Nasal cavity respiratory epithelium epithelial cell of viscerocranial mucosa (primary cell): ENCODE measurements around the gene KRT12. TPM values are rescaled to one million over a fixed set of nuclear protein-coding genes. Genes with fewer than 3 reads are reported as not detected.

Experiments
- total RNA-seq: library from RNA; depleted of rRNA; stranded (reverse); fragments of >200 nt; gene quantifications from 2 replicates; pipeline ENCODE4 v1.2.3, GENCODE V29; 2014

KRT12 gene
- not detected in 2 replicates for total RNA-seq

DNA sequence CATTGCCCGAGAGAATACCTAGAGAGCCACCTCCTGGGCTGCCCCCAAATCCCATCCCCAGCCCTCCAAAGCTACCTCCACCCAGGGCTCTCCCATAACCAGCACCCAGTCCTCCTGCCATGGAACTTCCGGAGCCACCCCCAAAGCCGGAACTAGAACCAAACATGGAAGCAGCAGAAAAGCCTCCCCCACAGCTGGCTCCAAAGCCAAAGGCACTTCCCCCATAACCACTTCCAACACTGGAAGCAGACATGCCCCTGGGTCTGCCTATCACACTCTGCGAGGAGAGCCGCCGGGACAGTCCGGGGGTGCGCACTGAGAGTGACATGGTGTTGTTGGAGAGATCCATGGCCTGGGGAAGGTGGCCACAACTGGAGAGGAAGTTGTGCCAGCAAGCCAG lies at the start of gene KRT12:
TSS of gene KRT12 (minus strand) at position 386 of the 400 bp plus-strand sequence. CDS start at position 349, 37 bp downstream.

GRCh38 chr17:40884708-40885512 lies 17.9 kb upstream of the KRT12 start, which contains the start of gene KRT20:
Gene KRT20 (minus strand): TSS chr17:40885242. CDS start chr17:40885185, 57 bp downstream.

DNA sequence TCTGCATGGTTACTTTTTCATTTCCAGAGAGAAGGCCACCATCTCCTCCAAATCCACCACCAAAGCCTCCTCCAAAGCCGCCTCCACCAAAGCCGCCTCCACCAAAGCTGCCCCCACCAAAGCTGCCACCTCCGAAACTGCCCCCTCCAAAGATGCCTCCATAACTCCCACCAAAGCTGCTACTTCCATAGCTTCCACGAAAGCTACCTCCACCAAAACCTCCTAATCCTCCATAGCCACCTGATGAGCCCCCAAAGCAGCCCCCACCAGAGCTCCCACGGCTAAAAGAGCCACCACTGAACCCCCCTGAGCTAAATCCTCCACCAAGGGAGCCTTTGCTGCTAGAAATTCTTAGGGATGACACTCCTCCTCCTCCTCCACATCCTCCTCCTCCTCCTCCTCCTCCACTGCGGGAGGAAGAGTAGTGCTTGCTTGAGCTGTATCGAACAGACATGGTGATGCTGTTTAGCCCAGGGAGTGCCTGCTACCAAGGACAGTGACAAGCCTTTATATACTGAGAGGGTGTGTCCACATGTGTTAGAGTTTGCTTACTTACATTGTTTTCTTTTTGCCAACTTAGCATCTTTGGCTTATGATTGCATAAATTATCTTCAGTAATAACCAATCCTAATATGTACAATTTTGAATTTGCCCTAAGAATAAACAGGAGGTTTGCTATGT lies 44.8 kb downstream of the KRT12 start, which contains the start of gene KRT10:
TSS of gene KRT10 (minus strand) at position 483 of the 681 bp plus-strand sequence. CDS start at position 454, 29 bp downstream.

Other genes starting within 250 kb of the KRT12 start
- 59.5 and 89.9 TPM in 2 replicates for gene SMARCE1, start 219.4 kb downstream of the KRT12 start, total RNA-seq
- under 0.01 TPM in 1 of 2 replicates, not detected in the other for gene KRT222, start 202.0 kb downstream of the KRT12 start, total RNA-seq
- gene KRT24, start 163.5 kb downstream of the KRT12 start, total RNA-seq = 3.4 TPM in 1 of 2 replicates, not detected in the other
- not detected in 2 replicates for gene KRT25, start 111.9 kb downstream of the KRT12 start, total RNA-seq
- not detected in 2 replicates for gene KRT26, start 95.0 kb downstream of the KRT12 start, total RNA-seq
- gene KRT27, start 84.7 kb downstream of the KRT12 start, total RNA-seq = not detected in 2 replicates
- not detected in 2 replicates for gene KRT28, start 67.3 kb downstream of the KRT12 start, total RNA-seq
- gene KRT10, start 44.6 kb downstream of the KRT12 start, total RNA-seq = 5.9 and 8.5 TPM in 2 replicates
- gene KRT20, start 18.0 kb upstream of the KRT12 start, total RNA-seq = not detected in 2 replicates
- gene KRT23, start 70.4 kb upstream of the KRT12 start, total RNA-seq = 27.3 and 86.5 TPM in 2 replicates
- 0.28 TPM in 1 of 2 replicates, not detected in the other for gene KRT39, start 99.7 kb upstream of the KRT12 start, total RNA-seq
- 0.36 TPM in 1 of 2 replicates, not detected in the other for gene KRT40, start 117.1 kb upstream of the KRT12 start, total RNA-seq
- gene KRTAP3-3, start 126.9 kb upstream of the KRT12 start, total RNA-seq = not detected in 2 replicates
- not detected in 2 replicates for gene KRTAP3-2, start 132.7 kb upstream of the KRT12 start, total RNA-seq
- gene KRTAP3-1, start 141.9 kb upstream of the KRT12 start, total RNA-seq = not detected in 2 replicates
- not detected in 2 replicates for gene KRTAP1-5, start 160.0 kb upstream of the KRT12 start, total RNA-seq
- not detected in 2 replicates for gene KRTAP1-4, start 163.0 kb upstream of the KRT12 start, total RNA-seq
- gene KRTAP1-3, start 167.7 kb upstream of the KRT12 start, total RNA-seq = not detected in 2 replicates
- gene KRTAP1-1, start 174.2 kb upstream of the KRT12 start, total RNA-seq = not detected in 2 replicates
- not detected in 2 replicates for gene KRTAP2-1, start 180.1 kb upstream of the KRT12 start, total RNA-seq
- not detected in 2 replicates for gene KRTAP2-2, start 188.0 kb upstream of the KRT12 start, total RNA-seq
- gene KRTAP2-3, start 192.9 kb upstream of the KRT12 start, total RNA-seq = 0.93 TPM in 1 of 2 replicates, not detected in the other
- gene KRTAP2-4, start 198.7 kb upstream of the KRT12 start, total RNA-seq = not detected in 2 replicates
- gene KRTAP4-7, start 216.9 kb upstream of the KRT12 start, total RNA-seq = not detected in 2 replicates
- gene KRTAP4-8, start 230.9 kb upstream of the KRT12 start, total RNA-seq = not detected in 2 replicates
- not detected in 2 replicates for gene KRTAP4-16, start 235.0 kb upstream of the KRT12 start, total RNA-seq
- gene KRTAP4-9, start 238.2 kb upstream of the KRT12 start, total RNA-seq = not detected in 2 replicates